K562 (cell line): ENCODE results near the gene CCDC85C. TPM values are rescaled to one million over a fixed set of nuclear protein-coding genes. Genes with fewer than 3 reads are reported as not detected.

Experiments
- ATAC-seq: fragments of 200-7000 bp; cut with Tn5 transposase; 3 replicates; pipeline ENCODE4 v1.9.1; 2020; ENCODE audit warnings: moderate library complexity
- Bru-seq: library from RNA; stranded (reverse); fragments of 400-500 nt; gene quantifications from one replicate; lab custom pipeline; 2021; lab: Mats Ljungman, UMichigan
- BruChase-seq, 2 experiments: library from RNA; stranded (reverse); fragments of 400-500 nt; gene quantifications; one replicate each; lab custom pipeline; 2021; lab: Mats Ljungman, UMichigan
- BruUV-seq: library from RNA; stranded (reverse); fragments of 400-500 nt; replicated peaks from 2 replicates; lab custom pipeline; 2021; lab: Mats Ljungman, UMichigan
- CTCF ChIA-PET: fragments of 300-600 bp; formaldehyde crosslinking; extraction: SDS; loops from one replicate; lab custom pipeline; 2021; ENCODE audit warnings: low intra/inter-chr PET ratio; lab: Yijun Ruan, JAX
- POLR2A ChIA-PET: fragments of 300-600, 350-650 bp; sonication (Branson Sonifier 250); formaldehyde crosslinking; extraction: SDS; loops from one replicate; lab custom pipeline; 2021; ENCODE audit warnings: antibody characterized with exemption, inconsistent platforms; lab: Yijun Ruan, JAX
- DNase-seq, 4 experiments: peaks; one replicate each; pipeline versions ENCODE4 v3.0.0 to v3.0.0-alpha.2; 2011 to 2018; ENCODE audit warnings: low spot score in 3 of 4, mixed read lengths in 3 of 4; ENCODE audit errors: extremely low read depth in 1 of 4
- FAIRE-seq: peaks from 2 replicates; lab custom pipeline; 2011; peaks lifted over from hg19 to GRCh38; lab: Jason Lieb, UNC
- H2AFZ ChIP-seq: 2 replicates; pipeline ENCODE4 v1.6.0; 2011; ENCODE audit warnings: low read depth, low read length, control low read depth, inconsistent platforms
- H3K27ac ChIP-seq: fragments of 200-600 bp; 3 replicates; pipeline ENCODE4 v1.8.0; 2011; ENCODE audit warnings: low read depth, mild to moderate bottlenecking, control low read depth, inconsistent platforms, low read length, moderate library complexity, mixed read lengths; ENCODE audit errors: extremely low read depth
- H3K27me3 ChIP-seq, 2 experiments: fragments of 300-600 bp in 1 of 2; 2 replicates in 1 of 2; 3 replicates in 1 of 2; pipeline versions ENCODE4 v1.6.0 to v1.8.0; 2011; ENCODE audit warnings: inconsistent platforms in 2 of 2, low read length in 2 of 2, mild to moderate bottlenecking in 1 of 2, mixed read lengths in 1 of 2, moderate library complexity in 1 of 2; ENCODE audit not compliant: control insufficient read depth in 2 of 2, insufficient read depth in 2 of 2
- H3K36me3 ChIP-seq: fragments of 300-600 bp; 3 replicates; pipeline ENCODE4 v1.8.0; 2011; ENCODE audit warnings: mild to moderate bottlenecking, low read length, inconsistent platforms; ENCODE audit not compliant: control insufficient read depth, insufficient read depth
- H3K4me1 ChIP-seq, 2 experiments: fragments of 200-600 bp in 1 of 2; replicated peaks in 1 of 2; 2 replicates in 1 of 2; 3 replicates in 1 of 2; pipeline versions ENCODE4 v1.5.1 to v1.8.0; 2011; ENCODE audit warnings: inconsistent platforms in 2 of 2, low read length in 2 of 2, mild to moderate bottlenecking in 1 of 2, mixed read lengths in 1 of 2, moderate library complexity in 1 of 2; ENCODE audit not compliant: control insufficient read depth in 2 of 2, insufficient read depth in 2 of 2
- H3K4me2 ChIP-seq: 2 replicates; pipeline ENCODE4 v1.6.1; 2011; ENCODE audit warnings: low read length, control low read depth, inconsistent platforms, mixed read lengths; ENCODE audit not compliant: insufficient read depth
- H3K4me3 ChIP-seq: fragments of 200-600 bp; sonication (generic), shearing (Covaris generic); 2 replicates; pipeline ENCODE4 v1.5.1; 2016; ENCODE audit warnings: control low read depth, inconsistent platforms
- H3K79me2 ChIP-seq: fragments of 200-600 bp; 3 replicates; pipeline ENCODE4 v1.8.0; 2011; ENCODE audit warnings: low read length, inconsistent platforms; ENCODE audit not compliant: control insufficient read depth, insufficient read depth
- H3K9ac ChIP-seq, 2 experiments: 2 replicates each; pipeline versions ENCODE4 v1.6.0 to v1.6.1; 2011; ENCODE audit warnings: low read depth in 2 of 2, low read length in 2 of 2, control low read depth in 1 of 2, inconsistent platforms in 1 of 2, mild to moderate bottlenecking in 1 of 2, mixed read lengths in 1 of 2; ENCODE audit not compliant: insufficient read depth in 1 of 2
- H3K9me1 ChIP-seq: one replicate; pipeline ENCODE4 v1.6.0; 2011; ENCODE audit warnings: inconsistent platforms, mild to moderate bottlenecking, low read length, moderate library complexity; ENCODE audit not compliant: control insufficient read depth, insufficient read depth
- H3K9me3 ChIP-seq: replicated peaks from 2 replicates; pipeline ENCODE4 v1.5.1; 2011; ENCODE audit warnings: low read depth, low read length, inconsistent platforms; ENCODE audit not compliant: control insufficient read depth, insufficient read depth
- H4K20me1 ChIP-seq: replicated peaks from 2 replicates; pipeline ENCODE4 v1.6.1; 2011; ENCODE audit warnings: low read length, inconsistent platforms, mixed read lengths; ENCODE audit not compliant: control insufficient read depth, insufficient read depth
- CXXC5 ChIP-seq: fragments of 250-450 bp; sonication (Bioruptor Pico); IDR thresholded peaks from 2 replicates; pipeline ENCODE4 v1.8.0; 2022; ENCODE audit warnings: inconsistent platforms, mild to moderate bottlenecking, moderate library complexity
- DMBX1 ChIP-seq: fragments of 250-450 bp; sonication (Bioruptor Pico); IDR thresholded peaks from 2 replicates; pipeline ENCODE4 v1.8.0; 2022; ENCODE audit warnings: inconsistent platforms, mild to moderate bottlenecking, moderate library complexity, borderline replicate concordance
- ERF ChIP-seq: fragments of 450-650 bp; formaldehyde crosslinking; IDR thresholded peaks from 2 replicates; pipeline ENCODE4 v1.4.0; 2020; ENCODE audit warnings: mild to moderate bottlenecking, mixed read lengths
- L3MBTL2 ChIP-seq: fragments of 450-650 bp; IDR thresholded peaks from 2 replicates; pipeline ENCODE4 v1.6.1; 2016; ENCODE audit warnings: mild to moderate bottlenecking, moderate library complexity
- NRF1 ChIP-seq, 2 experiments: fragments of 450-650 bp; IDR thresholded peaks in 1 of 2; conservative IDR thresholded peaks in 1 of 2; 2 replicates each; pipeline ENCODE4 v1.6.1; 2014; ENCODE audit warnings: mild to moderate bottlenecking in 2 of 2
- POLR2H ChIP-seq: IDR thresholded peaks from 2 replicates; pipeline ENCODE4 v1.6.1; 2016; ENCODE audit warnings: missing genetic modification characterization, low read depth, mild to moderate bottlenecking, control low read depth, missing compliant biosample characterization, moderate library complexity
- PURB ChIP-seq: sonication (generic); formaldehyde crosslinking; IDR thresholded peaks from 2 replicates; pipeline ENCODE4 v1.9.0; 2021; ENCODE audit warnings: low read depth, mild to moderate bottlenecking, missing genetic modification reagents
- TFAP4 ChIP-seq: sonication (generic); formaldehyde crosslinking; IDR thresholded peaks from 2 replicates; pipeline ENCODE4 v1.8.0; 2022; ENCODE audit warnings: missing genetic modification reagents, mild to moderate bottlenecking, moderate library complexity, borderline replicate concordance
- ZNF232 ChIP-seq: sonication (generic); formaldehyde crosslinking; IDR thresholded peaks from 2 replicates; pipeline ENCODE4 v1.8.0; 2022; ENCODE audit warnings: mild to moderate bottlenecking, missing genetic modification reagents
- ZNF740 ChIP-seq, 3 experiments: fragments of 200-800 bp in 1 of 3; sonication (Bioruptor generic) in 1 of 3; sonication (generic) in 1 of 3; formaldehyde crosslinking in 1 of 3; IDR thresholded peaks; 2 replicates each; pipeline versions ENCODE4 v1.6.1 to v1.8.0; 2016 to 2022; ENCODE audit warnings: mild to moderate bottlenecking in 2 of 3, missing compliant biosample characterization in 2 of 3, missing genetic modification characterization in 2 of 3, missing genetic modification reagents in 1 of 3
- WGBS: fragments of 100-300 bp; shearing (Covaris generic); methylation state at CpG from one replicate; pipeline ENCODE4 v1.1.6; 2016; ENCODE audit warnings: low coverage, mixed read lengths; ENCODE audit not compliant: insufficient coverage; ENCODE audit errors: missing lambda C conversion rate; 5-methylcytosine and 5-hydroxymethylcytosine counted together
- in situ Hi-C: fragments of 300-500 bp; cut with MboI; formaldehyde crosslinking; loops from 4 replicates; pipeline ENCODE4 v1.15.0; 2018; ENCODE audit warnings: inconsistent platforms, mixed read lengths
- intact Hi-C: fragments of 100-400 bp; cut with micrococcal nuclease; formaldehyde crosslinking; loops from 2 replicates; pipeline ENCODE4 v1.14.2; 2022
- long read RNA-seq, 3 experiments: library from polyadenylated mRNA in 2 of 3; library from RNA in 1 of 3; unstranded in 2 of 3; stranded (forward) in 1 of 3; transcript quantifications; one replicate each; pipeline ENCODE4 v2.0.0, GENCODE V29; 2019 to 2022
- polyA minus RNA-seq, 3 experiments: library from RNA; depleted of rRNA, polyadenylated mRNA; stranded (reverse); fragments of >200 nt; gene quantifications; 2 replicates each; pipeline ENCODE4 v1.2.3, GENCODE V29; 2011
- polyA plus RNA-seq, 8 experiments: library from polyadenylated mRNA; depleted of rRNA in 4 of 8; stranded (reverse) in 5 of 8; unstranded in 3 of 8; fragments of >200 nt; fragmentation: Nextera tagmentation in 2 of 8; fragmentation: Illumina TruSeq in 1 of 8; extraction: Ambion mirVana in 2 of 8; extraction: Trizol in 1 of 8; gene quantifications; 2 replicates each; pipeline versions ENCODE4 v1.2.1 to v1.2.3, GENCODE V29; 2011 to 2014; ENCODE audit warnings: inconsistent platforms in 1 of 8, missing spikeins in 1 of 8
- total RNA-seq, 7 experiments: library from RNA; depleted of rRNA in 6 of 7; stranded (reverse); fragments of >200 nt in 6 of 7; fragmentation: Illumina TruSeq in 2 of 7; extraction: Trizol in 2 of 7; gene quantifications; 2 replicates each; pipeline versions ENCODE4 v1.2.1 to v1.2.3, GENCODE V29; 2011 to 2021; ENCODE audit warnings: low replicate concordance in 1 of 7
- TF ChIP-seq, protein P1 (sequence below): fragments of 450-650 bp; IDR thresholded peaks from 2 replicates; pipeline ENCODE4 v1.6.1; 2016

The CCDC85C gene
- 5.9 and 10.4 TPM in 2 replicates for total RNA-seq (2011; cell fraction: chromatin; rRNA removed; ENCODE audit: low replicate concordance)
- total RNA-seq (2011; cell fraction: nucleolus; rRNA removed): 5.2 and 5.5 TPM in 2 replicates
- 5.1 and 5.3 TPM in 2 replicates for total RNA-seq (2011; cell fraction: nucleoplasm; rRNA removed)
- total RNA-seq (2014; rRNA removed) (6.3 and 13.5 TPM in 2 replicates), total RNA-seq (2014; rRNA removed; fragmentation: Illumina TruSeq; extraction: Trizol) (3.7 and 5.2 TPM in 2 replicates), total RNA-seq (2015; rRNA removed; fragmentation: Illumina TruSeq; extraction: Trizol) (7.0 and 7.2 TPM in 2 replicates), total RNA-seq (2021) (22.0 and 22.7 TPM in 2 replicates), polyA plus RNA-seq (2011; rRNA removed) (4.2 and 5.4 TPM in 2 replicates), polyA plus RNA-seq (2014; fragmentation: Illumina TruSeq; extraction: Trizol) (6.8 and 12.3 TPM in 2 replicates), polyA plus RNA-seq (2014; fragmentation: Nextera tagmentation; extraction: Ambion mirVana) (under 1 TPM; 0.18 to 0.27 TPM), polyA plus RNA-seq (2014; rRNA removed) (7.2 and 9.7 TPM in 2 replicates), polyA minus RNA-seq (2011; rRNA and poly(A)+ RNA removed) (4.5 and 5.3 TPM in 2 replicates), Bru-seq, nascent RNA (percentile 59 among the genes with signal in this experiment), BruChase-seq, experiment 1, labeled RNA remaining after a 2-hour chase (percentile 51 among the genes with signal in this experiment), BruChase-seq, experiment 2, labeled RNA remaining after a 6-hour chase (percentile 49 among the genes with signal in this experiment)
- polyA plus RNA-seq (2011; cell fraction: cytosol; rRNA removed): 4.8 and 12.5 TPM in 2 replicates
- 5.2 and 10.5 TPM in 2 replicates for polyA plus RNA-seq (2011; cell fraction: nucleus; rRNA removed)
- 7.1 and 9.7 TPM in 2 replicates for polyA plus RNA-seq (2012)
- 13.7 TPM in 2 replicates for polyA minus RNA-seq (2011; cell fraction: cytosol; rRNA and poly(A)+ RNA removed)
- polyA minus RNA-seq (2011; cell fraction: nucleus; rRNA and poly(A)+ RNA removed): 1.8 and 3.0 TPM in 2 replicates
- long read RNA-seq, experiment 1, full-length matches to known transcripts: 5 of 153 reads
- long read RNA-seq, experiment 1, partial matches to known transcripts: 4 of 153 reads
- long read RNA-seq, experiment 1, other reads (novel, unspliced or antisense): 144 of 153 reads
- long read RNA-seq, experiment 2, full-length matches to known transcripts: 5 of 20 reads
- long read RNA-seq, experiment 2, partial matches to known transcripts: 0 of 20 reads
- long read RNA-seq, experiment 2, other reads (novel, unspliced or antisense): 15 of 20 reads
- long read RNA-seq, experiment 3, partial matches to known transcripts: 0 of 2 reads
- long read RNA-seq, experiment 3, other reads (novel, unspliced or antisense): 2 of 2 reads

DNA sequence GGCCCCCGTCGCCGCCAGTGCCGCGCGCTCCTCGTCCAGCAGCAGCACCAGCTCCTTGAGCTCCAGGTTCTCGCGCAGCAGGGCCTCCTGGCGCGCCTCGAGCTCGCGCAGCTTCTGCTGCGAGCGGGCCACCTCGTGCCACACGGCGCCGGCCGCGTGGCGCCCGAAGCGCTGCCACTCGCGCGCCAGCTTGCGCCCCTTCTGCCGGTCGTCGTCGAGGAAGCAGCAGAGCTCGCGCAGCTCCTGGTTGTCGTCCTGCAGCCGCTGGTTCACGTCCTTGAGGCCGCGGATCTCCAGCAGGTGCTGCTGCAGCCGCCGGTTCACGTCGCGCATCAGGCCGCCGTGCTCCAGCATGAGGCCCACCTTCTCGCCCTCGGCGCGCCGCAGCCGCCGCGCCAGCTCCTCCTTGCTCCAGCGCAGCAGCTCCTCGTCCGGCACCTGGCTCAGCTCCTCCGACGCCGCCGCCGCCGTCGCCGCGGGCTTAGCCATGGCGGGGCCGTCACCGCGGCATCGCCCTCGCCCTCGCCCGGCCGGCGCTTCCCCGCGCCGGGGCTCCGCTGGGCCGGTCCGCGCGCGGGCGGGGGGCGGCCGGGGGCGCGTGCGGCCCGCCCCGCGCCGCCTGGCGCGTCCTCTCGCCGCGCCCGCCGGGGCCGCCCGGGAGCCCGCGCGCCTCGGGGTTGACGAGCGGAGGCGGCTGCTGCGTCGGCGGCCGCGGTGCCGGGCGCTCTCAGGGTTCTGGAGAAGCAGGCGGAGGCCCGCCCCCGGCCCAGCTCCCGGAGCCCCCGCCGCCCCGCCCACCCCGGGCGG is at the start of gene CCDC85C:
CCDC85C (minus strand) TSS at position 737 of the 807 bp plus-strand sequence; CDS start at position 489, 248 bp downstream.
- POLR2A ChIA-PET: interaction anchor here (0.8 to 1.8 kb wide), 5 partner anchors 9 to 20 kb away, joined by 3 to 6 read pairs (median 5); no protein-coding TSS in a partner anchor
- in situ Hi-C loops: no loop called here
- DNase-seq: peak in 1 of 4 experiments; percentile 58
- 2% methylated on average over 37 of the region's 128 CpGs for WGBS
- intact Hi-C loops: no loop called here
- Histone ChIP-seq H3K4me2 (peak within 1 kb of the TSS; percentile 78), H3K27ac (peak within 1 kb of the TSS; percentile 84), H2AFZ (peak within 1 kb of the TSS; percentile 72), H3K79me2 (peaks cover 46% of the 10 kb centered on the region), H3K9me3 (no peaks in the 10 kb centered on the region), H3K9ac (peak within 1 kb of the TSS; percentile 73 to 95), H3K4me1 (peaks cover 37 to 48% of the 10 kb centered on the region in 2 experiments), H4K20me1 (peaks cover 31% of the 10 kb centered on the region), H3K27me3 (no peaks in the 10 kb centered on the region), H3K36me3 (no peaks in the 10 kb centered on the region; the same call in 2 of the 3 replicates), H3K9me1 (no peaks in the 10 kb centered on the region), H3K4me3 (peak within 1 kb of the TSS; percentile 73)
- BruUV-seq: no TSS peak
- CTCF ChIA-PET: interaction anchor here (0.6 kb wide), 1 partner anchor 320 kb away, joined by 4 read pairs; no protein-coding TSS in a partner anchor
- ATAC-seq: no peak
- no peak for FAIRE-seq
- TF ChIP-seq PURB (CRISPR knock-in tag) (no peak), POLR2H (no peak), DMBX1 (0 out of 2 replicates have a peak, but pooled peaks have one; percentile 34), CXXC5 (peak; percentile 69), ZNF740 (CRISPR knock-in tag; IDR thresholded peaks at IDR 0.05) (peak; percentile 66), ZNF740 (tag; IDR thresholded peaks at IDR 0.05) (no peak), ERF (peak; percentile 71; the same call in 1 of the 2 replicates), TFAP4 (CRISPR knock-in tag) (0 out of 2 replicates have a peak, but pooled peaks have one; percentile 17), NRF1 (conservative IDR thresholded peaks at IDR 0.05 in 1 of 2, IDR thresholded peaks at IDR 0.05 in 1 of 2) (peak; percentile 52 to 55; a peak in 3 of 4 replicates), ZNF232 (CRISPR knock-in tag) (peak; percentile 94), L3MBTL2 (peak; percentile 98)
- TF ChIP-seq, protein P1, sequence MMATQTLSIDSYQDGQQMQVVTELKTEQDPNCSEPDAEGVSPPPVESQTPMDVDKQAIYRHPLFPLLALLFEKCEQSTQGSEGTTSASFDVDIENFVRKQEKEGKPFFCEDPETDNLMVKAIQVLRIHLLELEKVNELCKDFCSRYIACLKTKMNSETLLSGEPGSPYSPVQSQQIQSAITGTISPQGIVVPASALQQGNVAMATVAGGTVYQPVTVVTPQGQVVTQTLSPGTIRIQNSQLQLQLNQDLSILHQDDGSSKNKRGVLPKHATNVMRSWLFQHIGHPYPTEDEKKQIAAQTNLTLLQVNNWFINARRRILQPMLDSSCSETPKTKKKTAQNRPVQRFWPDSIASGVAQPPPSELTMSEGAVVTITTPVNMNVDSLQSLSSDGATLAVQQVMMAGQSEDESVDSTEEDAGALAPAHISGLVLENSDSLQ: no peak
